Measurements from ENCODE around the gene PCIF1. TPM values are rescaled to one million over a fixed set of nuclear protein-coding genes. Genes with fewer than 3 reads are reported as not detected.

The PCIF1 gene
- total and polyA plus RNA-seq, 2 donors (not counting 3 experiments of a cell fraction or from before 2014, with no cell fraction given): 26.4 to 27.2 TPM

DNA sequence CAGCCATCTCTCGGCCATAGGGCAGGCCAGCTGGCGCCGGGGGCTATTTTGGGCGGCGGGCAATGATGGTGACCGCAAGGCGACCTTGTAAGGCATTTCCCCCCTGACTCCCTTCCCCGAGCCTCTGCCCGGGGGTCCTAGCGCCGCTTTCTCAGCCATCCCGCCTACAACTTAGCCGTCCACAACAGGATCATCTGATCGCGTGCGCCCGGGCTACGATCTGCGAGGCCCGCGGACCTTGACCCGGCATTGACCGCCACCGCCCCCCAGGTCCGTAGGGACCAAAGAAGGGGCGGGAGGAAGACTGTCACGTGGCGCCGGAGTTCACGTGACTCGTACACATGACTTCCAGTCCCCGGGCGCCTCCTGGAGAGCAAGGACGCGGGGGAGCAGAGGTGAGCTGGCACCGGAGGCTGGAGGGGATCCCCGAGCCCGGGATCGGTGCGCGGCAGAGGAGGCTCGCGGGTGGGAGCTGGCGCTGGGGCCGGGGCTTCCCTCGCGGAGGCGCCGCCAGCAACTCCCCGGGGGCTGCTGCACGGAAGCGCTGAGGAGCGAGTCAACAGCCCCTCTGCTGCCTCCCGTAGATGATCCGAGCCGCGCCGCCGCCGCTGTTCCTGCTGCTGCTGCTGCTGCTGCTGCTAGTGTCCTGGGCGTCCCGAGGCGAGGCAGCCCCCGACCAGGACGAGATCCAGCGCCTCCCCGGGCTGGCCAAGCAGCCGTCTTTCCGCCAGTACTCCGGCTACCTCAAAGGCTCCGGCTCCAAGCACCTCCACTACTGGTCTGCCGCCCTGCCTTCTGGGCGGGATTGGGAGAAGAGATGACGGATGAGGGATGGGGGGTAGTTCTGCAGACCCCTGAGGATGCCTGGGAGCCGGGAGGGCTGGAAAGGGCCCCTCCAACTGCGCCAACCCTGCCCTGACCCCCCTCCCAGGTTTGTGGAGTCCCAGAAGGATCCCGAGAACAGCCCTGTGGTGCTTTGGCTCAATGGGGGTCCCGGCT lies 43.2 kb upstream of the PCIF1 start, which contains the start of the genes CTSA and NEURL2:
TSS of gene CTSA (plus strand) at position 351 of the 999 bp plus-strand sequence. CDS start at position 585, 234 bp downstream.
TSS of gene NEURL2 (minus strand) at position 224 of the 999 bp plus-strand sequence. CDS start at position 7, 217 bp downstream.
- H3K4me2 ChIP-seq (ENCODE audit: insufficient read depth, low read length): peak within 1 kb of the TSS; percentile 73
- no peaks in the 10 kb centered on the region for H3K79me2 ChIP-seq (ENCODE audit: control insufficient read depth, insufficient read depth, low read length)
- POLR2A ChIA-PET: interaction anchor here (0.9 to 3.5 kb wide), 5 partner anchors 9 to 69 kb away, joined by 3 to 26 read pairs (median 3); partner anchors contain the start of genes PCIF1, PLTP and ZSWIM1
- FAIRE-seq (peak; percentile 92), DNase-seq (ENCODE audit: low read depth, low spot score) (peak; percentile 88)
- peak within 1 kb of the TSS; percentile 65 for H3K9ac ChIP-seq (replicated peaks; ENCODE audit: extremely low read depth, insufficient read depth, low read length)
- intact Hi-C loops (cut with micrococcal nuclease) (loop anchor here (1.0 to 2.0 kb wide), 8 partner anchors 19 to 92 kb away; partner anchors contain the start of genes ACOT8, PCIF1 and ZSWIM3), dilution Hi-C loops (cut with MboI; ENCODE audit: extremely low pct_ligation_motif_present, low sequenced_read_pairs) (no loop called here)
- H3K27me3 ChIP-seq (ENCODE audit: control insufficient read depth in 2 of 2, insufficient read depth in 2 of 2, low read length in 2 of 2): no peaks in the 10 kb centered on the region
- CTCF ChIA-PET: interaction anchor here (0.7 to 4.9 kb wide), 15 partner anchors 10 to 931 kb away, joined by 3 to 50 read pairs (median 7); partner anchors contain the start of genes PCIF1, PLTP, TOMM34 and ZNF335
- H4K20me1 ChIP-seq (replicated peaks; ENCODE audit: control insufficient read depth, extremely low read depth, insufficient read depth, low read length): no peaks in the 10 kb centered on the region
- H3K9me3 ChIP-seq (replicated peaks; ENCODE audit: control insufficient read depth, insufficient read depth, low read length): no peaks in the 10 kb centered on the region
- TF ChIP-seq POLR2A (IDR thresholded peaks at IDR 0.05; ENCODE audit: low read depth, low read length) (peak; percentile 74), POLR2AphosphoS5 (IDR thresholded peaks at IDR 0.05; ENCODE audit: insufficient read depth, low read depth, low read length) (peak; percentile 75), EZH2 (IDR thresholded peaks at IDR 0.05; ENCODE audit: borderline replicate concordance, low read depth, low read length, severe bottlenecking) (no peak), GATA2 (IDR thresholded peaks at IDR 0.05; ENCODE audit: insufficient read depth, insufficient read length, low read depth, low read length) (no peak), JUN (IDR thresholded peaks at IDR 0.05; ENCODE audit: borderline replicate concordance, insufficient read depth, insufficient read length, low read depth) (no peak)
- TF ChIP-seq, protein P1, sequence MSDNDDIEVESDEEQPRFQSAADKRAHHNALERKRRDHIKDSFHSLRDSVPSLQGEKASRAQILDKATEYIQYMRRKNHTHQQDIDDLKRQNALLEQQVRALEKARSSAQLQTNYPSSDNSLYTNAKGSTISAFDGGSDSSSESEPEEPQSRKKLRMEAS (IDR thresholded peaks at IDR 0.05; ENCODE audit: insufficient read depth, insufficient read length): peak; percentile 96
- H3K4me1 ChIP-seq (ENCODE audit: control insufficient read depth, extremely low read depth, insufficient read depth, low read length): peaks cover 22% of the 10 kb centered on the region
- H3K27ac ChIP-seq (ENCODE audit: insufficient read depth, low read depth, low read length): peak within 1 kb of the TSS; percentile 50
- peak within 1 kb of the TSS; percentile 61 for H2AFZ ChIP-seq (ENCODE audit: low read depth, low read length)
- peak within 1 kb of the TSS; percentile 47 to 81 (median 57) for H3K4me3 ChIP-seq (replicated peaks in 1 of 3; ENCODE audit: insufficient read depth in 1 of 3, low read depth in 1 of 3, low read length in 3 of 3)
- TSS peak; percentile 35 for BruUV-seq (replicated peaks)
- no peaks in the 10 kb centered on the region for H3K9me1 ChIP-seq (replicated peaks; ENCODE audit: control insufficient read depth, extremely low read depth, insufficient read depth, low read length)
- peaks cover 0 to 19% of the 10 kb centered on the region in 2 experiments for H3K36me3 ChIP-seq (ENCODE audit: control insufficient read depth in 2 of 2, extremely low read depth in 1 of 2, insufficient read depth in 2 of 2, low read length in 2 of 2)
